GM23248 (cell line): Measurements from ENCODE around the gene PAQR9. TPM values are rescaled to one million over a fixed set of nuclear protein-coding genes. Genes with fewer than 3 reads are reported as not detected.

Experiments used
- DNase-seq: peaks from one replicate; pipeline ENCODE4 v3.0.0-alpha.2; 2015
- H2AFZ ChIP-seq: fragments of 200-600 bp; sonication (generic); 2 replicates; pipeline ENCODE4 v1.6.1; 2016; ENCODE audit warnings: antibody characterized with exemption
- H3F3A ChIP-seq: fragments of 200-600 bp; sonication (generic); 2 replicates; pipeline ENCODE4 v1.6.1; 2016; ENCODE audit warnings: mild to moderate bottlenecking, antibody characterized with exemption, mixed run types; ENCODE audit not compliant: insufficient read depth
- H3K27ac ChIP-seq: fragments of 200-600 bp; sonication (generic); 2 replicates; pipeline ENCODE4 v1.5.1; 2016; ENCODE audit warnings: mild to moderate bottlenecking
- H3K27me3 ChIP-seq: fragments of 200-600 bp; sonication (generic); replicated peaks from 2 replicates; pipeline ENCODE4 v1.6.1; 2016; ENCODE audit warnings: mild to moderate bottlenecking; ENCODE audit not compliant: insufficient read depth
- H3K36me3 ChIP-seq: fragments of 200-600 bp; sonication (generic); 2 replicates; pipeline ENCODE4 v1.6.1; 2016; ENCODE audit warnings: low read depth, mild to moderate bottlenecking
- H3K4me1 ChIP-seq: fragments of 200-600 bp; sonication (generic); 2 replicates; pipeline ENCODE4 v1.6.1; 2016; ENCODE audit warnings: mild to moderate bottlenecking; ENCODE audit not compliant: insufficient read depth
- H3K4me2 ChIP-seq: fragments of 200-600 bp; sonication (generic); one replicate; pipeline ENCODE4 v1.6.1; 2016; ENCODE audit warnings: mild to moderate bottlenecking; ENCODE audit not compliant: unreplicated experiment
- H3K4me3 ChIP-seq: fragments of 200-600 bp; sonication (generic); 2 replicates; pipeline ENCODE4 v1.5.1; 2016; ENCODE audit warnings: mild to moderate bottlenecking
- H3K79me2 ChIP-seq: fragments of 200-600 bp; sonication (generic); 2 replicates; pipeline ENCODE4 v1.6.1; 2016; ENCODE audit warnings: mild to moderate bottlenecking; ENCODE audit not compliant: insufficient read depth
- H3K9ac ChIP-seq: fragments of 200-600 bp; sonication (generic); 2 replicates; pipeline ENCODE4 v1.6.1; 2016; ENCODE audit warnings: mild to moderate bottlenecking
- H3K9me2 ChIP-seq: fragments of 200-600 bp; sonication (generic); 2 replicates; pipeline ENCODE4 v1.6.1; 2016; ENCODE audit warnings: mixed run types, mild to moderate bottlenecking, moderate library complexity; ENCODE audit not compliant: insufficient read depth
- H3K9me3 ChIP-seq: fragments of 200-600 bp; sonication (generic); one replicate; pipeline ENCODE4 v1.6.1; 2017; ENCODE audit warnings: low read depth
- H4K20me1 ChIP-seq: fragments of 200-600 bp; sonication (generic); 2 replicates; pipeline ENCODE4 v1.6.0; 2016; ENCODE audit not compliant: insufficient read depth
- EZH2 ChIP-seq: fragments of 200-600 bp; sonication (generic); IDR thresholded peaks from 2 replicates; pipeline ENCODE4 v1.6.1; 2018; ENCODE audit warnings: antibody characterized with exemption, mild to moderate bottlenecking; ENCODE audit not compliant: insufficient read depth, poor library complexity, severe bottlenecking
- EZH2phosphoT487 ChIP-seq: fragments of 200-600 bp; sonication (generic); IDR thresholded peaks from 2 replicates; pipeline ENCODE4 v1.6.1; 2018; ENCODE audit warnings: antibody characterized with exemption, moderate library complexity, mild to moderate bottlenecking, low read depth; ENCODE audit not compliant: insufficient read depth
- WGBS, 2 experiments: methylation state at CpG; one replicate each; pipeline ENCODE4 v1.1.6; 2015 to 2017; ENCODE audit warnings: low lambda C conversion rate in 2 of 2, low coverage in 1 of 2; ENCODE audit errors: missing lambda C conversion rate in 2 of 2; 5-methylcytosine and 5-hydroxymethylcytosine counted together
- in situ Hi-C: fragments of 300-500 bp; cut with MboI; formaldehyde crosslinking; loops from 2 replicates; pipeline ENCODE4 v1.15.0; 2020
- polyA plus RNA-seq: library from polyadenylated mRNA; unstranded; fragments of >200 nt; fragmentation: Nextera tagmentation; extraction: Ambion mirVana; gene quantifications from 2 replicates; pipeline ENCODE4 v1.2.1, GENCODE V29; 2016
- total RNA-seq: library from RNA; depleted of rRNA; stranded (reverse); fragments of >200 nt; shearing (Covaris generic); gene quantifications from 2 replicates; pipeline ENCODE4 v1.2.3, GENCODE V29; 2014

PAQR9 gene
- total and polyA plus RNA-seq, 2 experiments from 2014 or later, result not detected

DNA sequence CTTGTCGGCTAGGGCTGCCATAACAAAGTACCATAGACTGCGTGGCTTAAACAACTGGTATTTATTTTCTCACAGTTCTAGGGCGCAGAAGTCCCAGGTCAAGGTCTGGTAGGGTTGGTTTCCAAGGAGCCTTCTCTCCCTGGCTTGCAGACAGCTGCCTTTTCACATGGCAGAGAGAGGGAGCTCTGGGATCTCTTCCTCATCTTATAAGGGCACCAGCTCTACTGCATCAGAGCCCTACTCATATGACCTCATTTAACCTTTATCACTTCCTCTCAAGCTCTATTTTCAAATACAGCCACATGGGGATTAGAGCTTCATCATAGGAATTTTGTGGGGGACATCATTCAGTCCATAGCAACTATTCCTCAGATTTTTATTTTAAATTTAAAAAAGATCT, 17.6 kb upstream of the PAQR9 start:
- Histone ChIP-seq H3K27me3 (no peaks in the 10 kb centered on the region), H3K79me2 (no peaks in the 10 kb centered on the region), H3K36me3 (no peaks in the 10 kb centered on the region), H3K9me2 (no peaks in the 10 kb centered on the region), H3K4me3 (no peak overlapping the region), H3F3A (peaks cover 13% of the 10 kb centered on the region), H3K9ac (no peak overlapping the region), H3K4me1 (peaks cover 12% of the 10 kb centered on the region), H4K20me1 (no peaks in the 10 kb centered on the region), H3K27ac (no peak overlapping the region), H3K4me2 (no peak overlapping the region), H3K9me3 (no peaks in the 10 kb centered on the region), H2AFZ (no peak overlapping the region)
- 49 to 55% methylated on average over 3 of the region's 3 CpGs for WGBS, 2 experiments
- no peak for DNase-seq
- in situ Hi-C loops, result no loop called here
- TF ChIP-seq EZH2 (no peak), EZH2phosphoT487 (no peak)

DNA sequence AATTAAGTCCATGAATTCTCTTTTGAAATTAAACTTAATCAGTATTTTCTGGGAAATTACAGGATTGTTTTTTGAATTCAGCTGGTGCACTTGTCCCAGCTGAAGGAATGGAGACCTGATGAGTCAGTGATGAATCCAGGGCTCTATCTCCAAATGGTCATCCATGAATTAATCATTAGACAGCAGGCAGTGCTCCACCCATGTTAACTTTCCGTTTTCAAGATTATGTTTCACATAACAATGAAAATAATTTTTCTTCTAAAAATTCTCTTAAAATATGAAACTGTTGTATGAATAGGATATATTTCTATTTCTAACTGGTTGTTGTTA, 13.9 kb upstream of the PAQR9 start:
- DNase-seq, result peak; percentile 67
- in situ Hi-C loops, result no loop called here
- no peak overlapping the region for H3K4me3 ChIP-seq
- H3K4me1 ChIP-seq, result peaks cover 13% of the 10 kb centered on the region
- H4K20me1 ChIP-seq, result no peaks in the 10 kb centered on the region
- H3K4me2 ChIP-seq, result peak overlapping the region; percentile 36
- no peaks in the 10 kb centered on the region for H3K27me3 ChIP-seq
- H3K36me3 ChIP-seq, result no peaks in the 10 kb centered on the region
- TF ChIP-seq EZH2 (no peak), EZH2phosphoT487 (no peak)
- peaks cover 14% of the 10 kb centered on the region for H3F3A ChIP-seq
- no peaks in the 10 kb centered on the region for H3K9me3 ChIP-seq
- H3K9me2 ChIP-seq, result no peaks in the 10 kb centered on the region
- H3K9ac ChIP-seq, result no peak overlapping the region
- no peak overlapping the region for H2AFZ ChIP-seq
- 0 out of 2 replicates have a peak overlapping the region, but pooled peaks have one; percentile 7 for H3K27ac ChIP-seq
- H3K79me2 ChIP-seq, result no peaks in the 10 kb centered on the region
- 14 to 31% methylated on average over 1 of the region's 1 CpG for WGBS, 2 experiments

DNA sequence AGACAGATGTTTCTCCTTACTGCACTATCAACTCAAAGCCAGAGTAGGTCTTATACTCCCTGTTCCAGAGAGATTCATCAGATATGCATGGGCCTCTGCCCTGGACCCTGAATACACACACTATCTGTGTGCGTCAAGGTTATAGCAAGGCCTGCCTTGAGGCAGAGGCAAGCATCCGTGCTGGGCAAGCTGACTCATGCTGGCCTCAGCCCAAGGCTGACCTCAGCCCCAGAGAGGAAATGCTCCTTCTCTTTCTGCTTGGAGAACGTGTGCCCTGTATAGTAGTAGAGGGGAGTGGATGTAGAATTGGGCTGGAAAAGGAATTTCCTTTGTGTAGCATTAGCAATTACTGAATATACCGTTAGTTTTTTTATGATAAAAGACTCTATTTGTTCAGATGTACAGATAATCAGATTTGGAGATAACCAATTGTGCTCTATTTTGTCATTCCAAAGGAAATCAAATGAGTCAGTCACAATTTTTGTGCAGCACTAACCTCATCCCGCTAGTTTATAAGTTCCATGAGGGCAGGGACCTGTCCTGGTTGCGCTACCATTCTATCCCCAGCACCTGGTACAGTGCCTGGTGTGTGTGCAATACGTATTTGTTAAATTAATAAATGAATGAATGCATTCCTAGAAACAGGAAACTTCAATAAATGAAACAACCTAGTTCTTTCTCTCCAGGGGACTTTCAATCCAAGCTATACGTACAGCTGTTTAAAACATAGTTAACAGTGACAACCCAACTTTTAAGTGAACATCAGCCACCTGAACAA, 13.3 kb upstream of the PAQR9 start:
- Histone ChIP-seq H3K9me2 (no peaks in the 10 kb centered on the region), H3K79me2 (no peaks in the 10 kb centered on the region), H3K4me1 (peaks cover 13% of the 10 kb centered on the region), H3K27me3 (no peaks in the 10 kb centered on the region), H3F3A (peaks cover 14% of the 10 kb centered on the region), H4K20me1 (no peaks in the 10 kb centered on the region), H3K27ac (peak overlapping the region; percentile 59), H3K4me3 (no peak overlapping the region), H3K9me3 (no peaks in the 10 kb centered on the region), H3K36me3 (no peaks in the 10 kb centered on the region), H3K9ac (no peak overlapping the region), H3K4me2 (peak overlapping the region; percentile 36), H2AFZ (no peak overlapping the region)
- no peak for TF ChIP-seq EZH2phosphoT487
- TF ChIP-seq EZH2, result no peak
- in situ Hi-C loops, result no loop called here
- 48 to 51% methylated on average over 8 of the region's 8 CpGs for WGBS, 2 experiments
- DNase-seq, result peak; percentile 96

DNA sequence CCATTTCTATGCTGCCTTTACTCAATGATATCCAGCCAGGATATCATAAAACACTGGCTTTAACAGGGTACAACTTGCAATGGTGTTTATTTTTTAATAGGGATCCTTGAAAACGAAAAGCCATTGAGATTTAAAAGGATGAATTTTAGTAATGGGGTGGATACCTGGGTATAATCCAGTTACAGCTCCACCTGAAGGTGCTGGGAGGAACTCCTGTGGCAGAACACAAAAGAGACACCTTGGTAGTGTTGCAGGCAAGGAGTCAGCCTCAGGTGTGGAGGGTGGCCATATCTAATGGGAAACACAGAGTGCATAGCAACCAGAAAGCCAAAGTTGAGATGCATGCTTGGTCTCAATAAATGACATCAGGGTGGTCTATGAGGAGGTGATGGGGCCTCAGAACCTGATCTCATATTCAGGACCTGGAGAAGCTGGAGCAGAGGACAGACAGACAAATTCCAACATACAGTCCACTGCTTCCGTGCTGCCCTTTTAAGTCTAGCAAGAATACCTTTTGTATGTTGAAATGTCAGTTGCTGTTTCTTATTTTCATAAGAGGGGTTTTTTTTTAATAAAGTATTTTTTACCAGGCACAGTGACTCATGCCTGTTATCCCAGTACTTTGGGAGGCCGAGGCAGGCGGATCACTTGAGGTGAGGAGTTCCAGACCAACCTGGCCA, 12.0 kb upstream of the PAQR9 start:
- Histone ChIP-seq H3K27me3 (no peaks in the 10 kb centered on the region), H4K20me1 (no peaks in the 10 kb centered on the region), H3K4me3 (no peak overlapping the region), H3K27ac (no peak overlapping the region), H3K9ac (no peak overlapping the region), H3K9me3 (no peaks in the 10 kb centered on the region), H3K79me2 (no peaks in the 10 kb centered on the region), H3K4me2 (no peak overlapping the region), H3F3A (peaks cover 14% of the 10 kb centered on the region), H2AFZ (no peak overlapping the region), H3K9me2 (no peaks in the 10 kb centered on the region), H3K36me3 (no peaks in the 10 kb centered on the region), H3K4me1 (peaks cover 13% of the 10 kb centered on the region)
- DNase-seq, result no peak
- in situ Hi-C loops, result no loop called here
- TF ChIP-seq EZH2, result no peak
- no peak for TF ChIP-seq EZH2phosphoT487
- 90 to 93% methylated on average over 4 of the region's 4 CpGs for WGBS, 2 experiments
